Heart right ventricle (tissue), 16 donors: Measurements from ENCODE around the gene COPS2. TPM values are rescaled to one million over a fixed set of nuclear protein-coding genes. Genes with fewer than 3 reads are reported as not detected.
"Not testable (repeated sequence)": the region's sequence is repeated elsewhere in the genome, so short reads cannot be mapped to it uniquely, and the experiment has no call there.

Experiments used
- ATAC-seq, 8 donors: fragments of 200-7000 bp; cut with Tn5 transposase; one replicate each; pipeline ENCODE4 v1.9.1; 2020; ENCODE audit warnings: mild to moderate bottlenecking in 8 of 8, moderate library complexity in 8 of 8, moderate number of reproducible peaks in 1 of 8
- DNase-seq, 2 donors: peaks; one replicate each; pipeline ENCODE4 v3.0.0-alpha.2; 2020
- H3K27ac ChIP-seq, 10 donors: fragments of 200-600 bp; sonication (generic) in 2 of 10; one replicate each; pipeline versions ENCODE4 v1.5.0 to v1.8.0; 2020 to 2022; ENCODE audit warnings: mild to moderate bottlenecking in 3 of 10
- H3K27me3 ChIP-seq, 7 donors: fragments of 200-600 bp; one replicate each; pipeline ENCODE4 v1.8.0; 2021 to 2022; ENCODE audit warnings: mild to moderate bottlenecking in 2 of 7
- H3K36me3 ChIP-seq, 9 donors: fragments of 200-600 bp; sonication (generic) in 1 of 9; one replicate each; pipeline versions ENCODE4 v1.5.0 to v1.8.0; 2020 to 2022; ENCODE audit warnings: mild to moderate bottlenecking in 2 of 9
- H3K4me1 ChIP-seq, 9 donors: fragments of 200-600 bp; sonication (generic) in 1 of 9; one replicate each; pipeline versions ENCODE4 v1.5.0 to v1.8.0; 2020 to 2022; ENCODE audit warnings: mild to moderate bottlenecking in 4 of 9
- H3K4me3 ChIP-seq, 10 donors: fragments of 200-600 bp; sonication (generic) in 2 of 10; one replicate each; pipeline versions ENCODE4 v1.5.0 to v1.8.0; 2020 to 2022; ENCODE audit warnings: mild to moderate bottlenecking in 7 of 10, moderate library complexity in 2 of 10
- H3K9me3 ChIP-seq, 11 donors: fragments of 200-600 bp in 10 of 11; sonication (generic) in 2 of 11; one replicate each; pipeline versions ENCODE4 v1.5.0 to v1.8.0; 2013 to 2022; ENCODE audit warnings: mild to moderate bottlenecking in 2 of 11, control low read depth in 1 of 11, moderate library complexity in 1 of 11
- WGBS, 2 donors: extraction: QIAGEN DNeasy Blood & Tissue Kit; methylation state at CpG; one replicate each; pipeline ENCODE4 v1.1.7; 2013; ENCODE audit warnings: inconsistent platforms in 1 of 2; 5-methylcytosine and 5-hydroxymethylcytosine counted together
- intact Hi-C, 10 donors: fragments of 100-400 bp; cut with DNase I; formaldehyde crosslinking; loops; one replicate each; pipeline versions ENCODE4 v1.11.1 to v1.14.2; 2022
- microRNA-seq, 2 donors: library from miRNA; unstranded; fragments of <30 nt; microRNA quantifications; one replicate each; pipeline ENCODE4 v1.2.0, GENCODE V29; 2021
- polyA plus RNA-seq, 2 donors: library from polyadenylated mRNA; stranded (reverse); fragments of 200-250 nt; gene quantifications; one replicate each; pipeline ENCODE4 v1.2.3, GENCODE V29; 2013
- total RNA-seq, 10 donors: library from RNA; stranded (reverse); fragmentation: NEBNext Ultra II Directional in 3 of 10; extraction: Animal tissue kit (Norgen Biotek cat#: 25700) in 3 of 10; gene quantifications; one replicate each; pipeline versions ENCODE4 v1.2.1 to v1.2.4, GENCODE V29; 2021 to 2023
- TF ChIP-seq, protein P1 (sequence below), 9 donors: fragments of 200-600 bp; sonication (generic) in 2 of 9; IDR thresholded peaks; one replicate each; pipeline versions ENCODE4 v1.5.0 to v1.8.0; 2021 to 2022; ENCODE audit warnings: antibody characterized with exemption in 9 of 9, mild to moderate bottlenecking in 5 of 9, moderate library complexity in 1 of 9
- donor health status: Arrhythmogenic right ventricular cardiomyopathy.
- donor health status: ischemic (EF 13 %, LVEDD 7.1; RV severe dilation, severe dysfunction).
- donor health status: healthy with polysubstance abuse.
- donor health status: DM: no; HTN: yes; CAD: no.
- donor health status: DM: no; HTN: no; CAD: no.
- donor health status: ischemic (EF 25% LVEDD 6.9; RV normal size, moderate dysfunction).
- donor health status: ischemic (EF 25% LVEDD 5.7; RV mildly dilated, moderate dysfunction).
- donor health status: healthy.
- donor health status: DM: yes; HTN: yes; CAD: no.
- donor health status: Ischemic cardiomyopathy.
- donor health status: ischemic (EF 35%, LVEDD 5.7; RV mildly dilated, moderate dysfunction).
- donor health status: nonischemic (EF 11% LVEDD 7.7; RV severe dilation, severe dysfunction).
- donor health status: DM: yes; HTN: yes; CAD: no.
- donor health status: PGD.
- donor health status: ischemic (EF 29% LVEDD 5.4; RV normal size, mild dysfunction).
- donor health status: nonischemic (EF 23%, LVEDD 6.1; RV moderate dilation, normal function).

Gene COPS2
- total and polyA plus RNA-seq, 12 donors = 23.8 to 91.8 (median 86.1) TPM

DNA sequence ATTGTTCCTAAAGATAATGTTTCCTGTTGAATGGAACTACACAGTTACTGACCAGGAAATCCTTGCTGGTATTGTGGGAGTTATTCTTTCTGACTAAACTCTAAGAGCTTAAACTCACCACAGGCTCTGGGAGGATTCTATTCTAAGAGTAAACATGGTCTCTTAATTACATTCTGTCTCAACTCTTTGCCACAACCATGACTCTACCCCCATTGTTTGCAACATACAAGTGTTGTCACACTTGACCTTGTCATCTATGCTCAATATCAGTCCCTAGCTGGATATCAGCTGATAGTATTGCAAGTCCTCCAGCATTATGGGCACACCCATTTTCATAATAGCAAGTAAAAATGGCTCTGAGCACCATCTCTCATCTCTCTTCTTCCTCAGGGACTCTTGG is 79.5 kb downstream of the COPS2 start:
- DNase-seq (no peak), ATAC-seq (no peak)
- no peak overlapping the region for H3K4me3 ChIP-seq
- H3K27me3 ChIP-seq = no peaks in the 10 kb centered on the region
- no peaks in the 10 kb centered on the region for H3K9me3 ChIP-seq
- H3K4me1 ChIP-seq = peaks cover 0 to 6% (median 0%) of the 10 kb centered on the region in 9 donors
- TF ChIP-seq, protein P1, sequence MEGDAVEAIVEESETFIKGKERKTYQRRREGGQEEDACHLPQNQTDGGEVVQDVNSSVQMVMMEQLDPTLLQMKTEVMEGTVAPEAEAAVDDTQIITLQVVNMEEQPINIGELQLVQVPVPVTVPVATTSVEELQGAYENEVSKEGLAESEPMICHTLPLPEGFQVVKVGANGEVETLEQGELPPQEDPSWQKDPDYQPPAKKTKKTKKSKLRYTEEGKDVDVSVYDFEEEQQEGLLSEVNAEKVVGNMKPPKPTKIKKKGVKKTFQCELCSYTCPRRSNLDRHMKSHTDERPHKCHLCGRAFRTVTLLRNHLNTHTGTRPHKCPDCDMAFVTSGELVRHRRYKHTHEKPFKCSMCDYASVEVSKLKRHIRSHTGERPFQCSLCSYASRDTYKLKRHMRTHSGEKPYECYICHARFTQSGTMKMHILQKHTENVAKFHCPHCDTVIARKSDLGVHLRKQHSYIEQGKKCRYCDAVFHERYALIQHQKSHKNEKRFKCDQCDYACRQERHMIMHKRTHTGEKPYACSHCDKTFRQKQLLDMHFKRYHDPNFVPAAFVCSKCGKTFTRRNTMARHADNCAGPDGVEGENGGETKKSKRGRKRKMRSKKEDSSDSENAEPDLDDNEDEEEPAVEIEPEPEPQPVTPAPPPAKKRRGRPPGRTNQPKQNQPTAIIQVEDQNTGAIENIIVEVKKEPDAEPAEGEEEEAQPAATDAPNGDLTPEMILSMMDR (IDR thresholded peaks at IDR 0.05) = no peak
- H3K27ac ChIP-seq = no peak overlapping the region
- intact Hi-C loops = no loop called here
- no peaks in the 10 kb centered on the region for H3K36me3 ChIP-seq

GRCh38 chr15:49074589-49075287 is 80.7 kb downstream of the COPS2 start:
- intact Hi-C loops, H3K27ac ChIP-seq, H3K4me3 ChIP-seq, H3K36me3 ChIP-seq, DNase-seq, H3K27me3 ChIP-seq, ATAC-seq, H3K9me3 ChIP-seq, H3K4me1 ChIP-seq: not testable (repeated sequence)
- 90 to 92% methylated on average over 6 of the region's 6 CpGs for WGBS, 2 donors

Small RNA genes lying within 50 kb of the gene (microRNA-seq; reads per million reads assigned to microRNA genes)
- 0 reads per million in 2 donors for gene MIR4716

Other genes starting within 250 kb of the COPS2 start
- 1 to 10 TPM; 1.3 to 4.9 (median 2.2) TPM for gene SHC4, start 191.7 kb downstream of the COPS2 start, total RNA-seq
- gene SHC4, start 191.7 kb downstream of the COPS2 start, polyA plus RNA-seq = 1 to 10 TPM; 1.2 to 2.6 TPM
- 10 to 100 TPM; 29.8 to 49.8 (median 44.0) TPM for gene SECISBP2L, start 109.2 kb downstream of the COPS2 start, total RNA-seq
- 10 to 100 TPM in 1 of 2 donors, 1 to 10 TPM in 1; 6.2 to 10.5 TPM for gene SECISBP2L, start 109.2 kb downstream of the COPS2 start, polyA plus RNA-seq
- 10 to 100 TPM; 28.6 to 43.9 (median 37.6) TPM for gene GALK2, start 14.6 kb upstream of the COPS2 start, total RNA-seq
- 10 to 100 TPM in 1 of 2 donors, 1 to 10 TPM in 1; 6.2 to 30.5 TPM for gene GALK2, start 14.6 kb upstream of the COPS2 start, polyA plus RNA-seq